SHP77 treated with DMSO at 0.1 percent for 48 hours (cell line): ENCODE measurements around the gene FAM210B.
"Not testable (repeated sequence)": the region's sequence is repeated elsewhere in the genome, so short reads cannot be mapped to it uniquely, and the experiment has no call there.

Source experiments
- DNase-seq: peaks from one replicate; lab custom pipeline; 2025; lab: John Stamatoyannopoulos, UW

FAM210B gene

GRCh38 chr20:56392881-56393482 is 34.2 kb downstream of the FAM210B start:
- peak; percentile 66 for DNase-seq

DNA sequence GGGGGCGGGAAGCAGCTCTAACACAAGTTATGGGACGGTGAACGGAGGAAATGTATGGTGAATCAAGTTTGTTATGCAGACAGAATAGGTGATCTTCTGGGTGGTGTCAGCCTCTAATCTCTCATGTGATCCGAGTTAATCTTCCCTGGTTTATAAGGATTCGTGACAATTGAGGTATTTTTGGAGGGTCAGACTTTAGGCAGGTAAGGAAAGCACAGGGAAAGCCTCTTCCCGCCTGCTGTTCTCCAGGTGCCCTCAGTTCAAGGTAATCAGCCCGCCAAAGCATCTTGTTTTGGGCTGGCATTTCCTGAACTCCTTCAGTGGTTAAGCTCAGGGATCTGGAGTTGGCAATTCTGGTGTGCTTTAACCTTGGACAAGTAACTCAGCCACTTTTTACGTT is 34.9 kb downstream of the FAM210B start:
- no peak for DNase-seq

- no peak for DNase-seq
Measured at GRCh38 chr20:56395166-56395565, 36.4 kb downstream of the FAM210B start.

DNA sequence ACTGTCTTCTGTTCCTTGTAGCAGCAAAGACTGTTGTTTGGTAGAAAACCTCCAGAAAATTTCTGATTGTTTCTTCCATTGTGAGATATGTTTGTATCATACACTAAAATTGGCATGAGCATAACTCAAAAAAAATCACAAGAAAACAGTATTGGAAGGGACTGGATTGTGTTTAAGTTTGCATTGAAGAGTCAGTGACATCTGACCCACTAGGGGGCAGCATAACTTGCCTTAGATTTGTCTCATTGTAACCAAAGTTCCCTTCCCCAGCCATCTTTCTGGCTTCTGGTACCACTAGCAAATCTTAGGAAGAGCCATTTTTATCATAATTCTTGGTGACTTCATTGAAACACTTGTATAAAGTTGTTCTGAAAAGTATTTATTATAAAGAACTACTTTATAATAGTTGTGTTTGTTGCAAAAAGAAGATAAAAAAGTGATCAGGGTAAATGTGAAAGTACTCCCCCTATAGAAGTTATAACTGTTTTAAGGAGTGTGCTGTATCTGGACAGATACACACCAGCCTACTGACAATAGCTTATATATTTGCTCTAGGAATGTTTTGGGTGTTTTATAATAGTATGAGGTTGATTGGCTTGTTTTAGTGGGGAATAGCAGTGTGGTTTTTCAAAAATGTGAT is 41.3 kb downstream of the FAM210B start:
- peak; percentile 51 for DNase-seq

DNA sequence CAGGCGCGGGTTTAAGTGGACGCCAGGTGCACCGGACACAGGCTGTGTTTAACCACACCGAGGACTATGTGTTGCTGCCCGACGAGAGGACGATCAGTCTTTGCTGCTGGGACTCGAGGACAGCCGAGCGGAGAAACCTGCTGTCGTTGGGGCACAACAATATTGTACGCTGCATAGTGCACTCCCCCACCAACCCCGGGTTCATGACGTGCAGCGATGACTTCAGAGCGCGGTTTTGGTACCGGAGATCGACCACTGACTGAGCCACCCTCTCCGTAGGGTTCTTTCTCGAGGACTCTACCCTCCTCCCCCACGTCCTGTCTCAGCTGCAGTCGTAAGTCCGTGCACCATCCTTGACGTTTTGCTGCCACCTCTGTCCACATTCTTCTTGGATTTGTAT is 44.7 kb downstream of the FAM210B start:
- DNase-seq = no peak

DNA sequence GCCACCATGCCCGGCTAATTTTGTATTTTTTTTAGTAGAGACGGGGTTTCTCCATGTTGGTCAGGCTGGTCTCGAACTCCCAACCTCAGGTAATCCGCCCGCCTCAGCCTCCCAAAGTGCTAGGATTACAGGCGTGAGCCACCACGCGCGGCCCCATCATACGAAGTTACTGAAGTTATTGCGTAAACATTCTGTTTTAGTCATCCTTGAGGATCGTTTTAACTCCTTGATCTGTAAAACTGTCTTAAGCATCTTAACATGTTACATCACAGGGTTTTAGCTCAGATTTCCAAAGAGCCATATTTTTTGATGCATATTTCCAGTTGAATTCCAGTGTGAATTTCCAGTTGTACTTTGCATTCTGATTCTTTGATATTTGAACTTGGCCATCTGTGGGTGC is 46.6 kb downstream of the FAM210B start:
- not testable (repeated sequence) for DNase-seq

- DNase-seq = no peak
Measured at GRCh38 chr20:56406910-56407309, 48.1 kb downstream of the FAM210B start.

- DNase-seq = no peak
Measured at GRCh38 chr20:56409521-56409920, 50.7 kb downstream of the FAM210B start.

GRCh38 chr20:56409956-56410355 is 51.2 kb downstream of the FAM210B start:
- DNase-seq = no peak

DNA sequence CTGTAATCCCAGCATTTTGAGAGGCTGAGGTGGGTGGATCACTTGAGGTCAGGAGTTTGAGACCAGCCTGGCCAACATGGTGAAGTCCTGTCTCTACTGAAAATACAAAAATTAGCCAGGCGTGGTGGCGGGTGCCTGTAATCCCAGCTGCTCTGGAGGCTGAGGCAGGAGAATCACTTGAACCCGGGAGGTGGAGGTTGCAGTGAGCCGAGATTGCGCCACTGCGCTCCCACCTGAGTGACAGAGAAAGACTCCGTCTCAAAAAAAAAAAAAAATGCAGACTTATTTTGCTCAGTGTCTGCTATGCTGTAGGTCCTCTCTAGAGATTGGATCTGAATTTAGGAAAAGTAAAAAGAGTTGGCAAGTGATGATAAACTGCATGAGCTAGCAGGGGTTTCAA is 52.5 kb downstream of the FAM210B start:
- DNase-seq = not testable (repeated sequence)

GRCh38 chr20:56411759-56412472 is 53.1 kb downstream of the FAM210B start, which contains the start of gene CASS4:
Gene CASS4, plus strand, starts transcription at chr20:56412260. Its CDS starts 199 bp downstream, at chr20:56412459.
- DNase-seq = no peak

- DNase-seq = no peak
Measured at GRCh38 chr20:56412473-56412790, 53.7 kb downstream of the FAM210B start.

DNA sequence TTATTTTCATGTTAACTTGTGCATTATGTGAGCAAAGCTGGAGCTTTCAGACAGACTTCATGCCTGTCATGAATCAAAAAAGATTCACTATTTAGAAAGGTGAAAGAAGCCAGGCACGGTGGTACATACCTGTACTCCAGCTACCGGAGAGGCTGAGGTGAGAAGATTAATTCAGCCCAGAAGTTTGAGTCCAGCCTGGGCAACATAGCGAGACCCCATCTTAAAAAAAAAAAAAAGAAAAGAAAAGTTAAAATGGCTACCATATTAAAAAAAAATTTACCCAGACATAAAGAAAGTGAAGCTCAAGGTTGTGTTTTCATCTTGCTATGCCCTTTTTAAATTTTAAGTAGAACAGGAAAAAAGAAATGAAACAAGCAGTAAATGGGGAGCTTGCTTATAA is 54.2 kb downstream of the FAM210B start:
- no peak for DNase-seq

- no peak for DNase-seq
Measured at GRCh38 chr20:56414842-56415765, 56.3 kb downstream of the FAM210B start.

- DNase-seq = no peak
Measured at GRCh38 chr20:56417402-56417801, 58.6 kb downstream of the FAM210B start.

DNA sequence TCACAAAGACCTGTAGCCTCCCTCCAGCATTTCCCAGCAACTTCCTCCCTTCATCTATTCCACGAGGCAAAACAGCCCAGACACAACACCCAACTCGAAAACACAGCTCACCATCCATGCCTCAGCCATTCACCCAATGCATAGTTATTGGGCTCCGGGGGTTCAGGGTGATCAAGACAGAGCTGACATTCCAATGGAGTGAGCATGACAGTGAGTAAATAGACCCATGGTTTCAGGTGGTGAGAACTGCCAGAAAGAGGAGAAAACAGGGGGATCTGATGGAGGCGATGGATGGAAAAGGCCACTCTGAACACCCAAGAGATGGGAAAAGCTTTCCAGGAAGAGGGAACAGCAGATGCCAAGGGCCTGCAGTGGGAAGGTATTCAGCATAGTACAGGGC is 59.1 kb downstream of the FAM210B start:
- DNase-seq = no peak
